OCI-LY3 (cell line): ENCODE measurements around the gene FNDC5.

Source experiments
- H2AFZ ChIP-seq: fragments of 200-600, 300-600 bp; shearing (Covaris generic); 2 replicates; pipeline ENCODE4 v1.6.0; 2014; ENCODE audit warnings: antibody characterized with exemption, low read depth, low read length
- H3K27ac ChIP-seq: fragments of 200-600, 300-600 bp; sonication (generic); 2 replicates; pipeline ENCODE4 v1.5.1; 2014; ENCODE audit warnings: mild to moderate bottlenecking, low read length, moderate library complexity, mixed read lengths
- H3K27me3 ChIP-seq: fragments of 200-600, 300-600 bp; sonication (generic); 2 replicates; pipeline ENCODE4 v1.6.1; 2014; ENCODE audit warnings: low read depth, low read length, mixed read lengths
- H3K36me3 ChIP-seq: fragments of 200-600, 300-600 bp; sonication (generic); replicated peaks from 2 replicates; pipeline ENCODE3; 2014; ENCODE audit warnings: low read depth, low read length, mixed read lengths
- H3K4me1 ChIP-seq: fragments of 300-600, 200-600 bp; sonication (generic); 2 replicates; pipeline ENCODE4 v1.6.1; 2014; ENCODE audit warnings: low read length, mixed read lengths
- H3K4me2 ChIP-seq: fragments of 200-600, 300-600 bp; sonication (generic); 2 replicates; pipeline ENCODE4 v1.6.1; 2014; ENCODE audit warnings: low read length, mixed read lengths
- H3K4me3 ChIP-seq: fragments of 300-600, 200-600 bp; sonication (generic); 2 replicates; pipeline ENCODE4 v1.5.1; 2014; ENCODE audit warnings: antibody characterized with exemption, mild to moderate bottlenecking, low read length, moderate library complexity
- H3K79me2 ChIP-seq: fragments of 300-600, 200-600 bp; shearing (Covaris generic); 2 replicates; pipeline ENCODE4 v1.6.1; 2014; ENCODE audit warnings: mild to moderate bottlenecking, low read length, mixed read lengths
- H3K9ac ChIP-seq: fragments of 300-600, 200-600 bp; shearing (Covaris generic); 2 replicates; pipeline ENCODE4 v1.6.0; 2014; ENCODE audit warnings: mild to moderate bottlenecking, low read length, moderate library complexity
- H3K9me3 ChIP-seq: fragments of 200-600, 300-600 bp; shearing (Covaris generic); 2 replicates; pipeline ENCODE4 v1.6.1; 2014; ENCODE audit warnings: low read length, mixed read lengths; ENCODE audit not compliant: insufficient read depth
- H4K20me1 ChIP-seq: fragments of 200-600, 300-600 bp; sonication (generic); 2 replicates; pipeline ENCODE4 v1.6.1; 2016; ENCODE audit warnings: low read length, mixed read lengths; ENCODE audit not compliant: insufficient read depth
- EZH2phosphoT487 ChIP-seq: fragments of 200-600 bp; shearing (Covaris generic); IDR thresholded peaks from 2 replicates; pipeline ENCODE4 v1.6.1; 2018; ENCODE audit warnings: antibody characterized with exemption, mixed run types, low read depth
- TF ChIP-seq, protein P1 (sequence below): fragments of 200-600, 300-600 bp; sonication (generic); IDR thresholded peaks from 2 replicates; pipeline ENCODE4 v1.5.1; 2014; ENCODE audit warnings: antibody characterized with exemption, low read length, low read depth

The FNDC5 gene

GRCh38 chr1:32870615-32871363 is at the start of gene FNDC5:
TSS of gene FNDC5 (minus strand) at chr1:32870912.
- H3K9me3 ChIP-seq, result no peaks in the 10 kb centered on the region
- no peak within 1 kb of the TSS for H3K9ac ChIP-seq
- H3K27me3 ChIP-seq, result no peaks in the 10 kb centered on the region; the same call in 1 of the 2 replicates
- H3K4me2 ChIP-seq, result no peak within 1 kb of the TSS
- H2AFZ ChIP-seq, result no peak within 1 kb of the TSS
- H4K20me1 ChIP-seq, result no peaks in the 10 kb centered on the region
- H3K4me1 ChIP-seq, result peaks cover 11% of the 10 kb centered on the region
- H3K27ac ChIP-seq, result no peak within 1 kb of the TSS
- H3K36me3 ChIP-seq, result no peaks in the 10 kb centered on the region
- no peaks in the 10 kb centered on the region for H3K79me2 ChIP-seq
- no peak within 1 kb of the TSS for H3K4me3 ChIP-seq
- TF ChIP-seq EZH2phosphoT487, result no peak
- TF ChIP-seq, protein P1, sequence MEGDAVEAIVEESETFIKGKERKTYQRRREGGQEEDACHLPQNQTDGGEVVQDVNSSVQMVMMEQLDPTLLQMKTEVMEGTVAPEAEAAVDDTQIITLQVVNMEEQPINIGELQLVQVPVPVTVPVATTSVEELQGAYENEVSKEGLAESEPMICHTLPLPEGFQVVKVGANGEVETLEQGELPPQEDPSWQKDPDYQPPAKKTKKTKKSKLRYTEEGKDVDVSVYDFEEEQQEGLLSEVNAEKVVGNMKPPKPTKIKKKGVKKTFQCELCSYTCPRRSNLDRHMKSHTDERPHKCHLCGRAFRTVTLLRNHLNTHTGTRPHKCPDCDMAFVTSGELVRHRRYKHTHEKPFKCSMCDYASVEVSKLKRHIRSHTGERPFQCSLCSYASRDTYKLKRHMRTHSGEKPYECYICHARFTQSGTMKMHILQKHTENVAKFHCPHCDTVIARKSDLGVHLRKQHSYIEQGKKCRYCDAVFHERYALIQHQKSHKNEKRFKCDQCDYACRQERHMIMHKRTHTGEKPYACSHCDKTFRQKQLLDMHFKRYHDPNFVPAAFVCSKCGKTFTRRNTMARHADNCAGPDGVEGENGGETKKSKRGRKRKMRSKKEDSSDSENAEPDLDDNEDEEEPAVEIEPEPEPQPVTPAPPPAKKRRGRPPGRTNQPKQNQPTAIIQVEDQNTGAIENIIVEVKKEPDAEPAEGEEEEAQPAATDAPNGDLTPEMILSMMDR, result no peak

- Histone ChIP-seq H3K4me1 (no peaks in the 10 kb centered on the region), H3K27me3 (no peaks in the 10 kb centered on the region), H3K27ac (no peak overlapping the region), H2AFZ (no peak overlapping the region), H3K4me2 (no peak overlapping the region), H3K9me3 (no peaks in the 10 kb centered on the region), H3K4me3 (no peak overlapping the region), H3K36me3 (no peaks in the 10 kb centered on the region), H3K79me2 (no peaks in the 10 kb centered on the region), H4K20me1 (no peaks in the 10 kb centered on the region), H3K9ac (no peak overlapping the region)
- TF ChIP-seq, protein P1, result no peak
- no peak for TF ChIP-seq EZH2phosphoT487
Measured at GRCh38 chr1:32919811-32920733, 49.4 kb upstream of the FNDC5 start.

DNA sequence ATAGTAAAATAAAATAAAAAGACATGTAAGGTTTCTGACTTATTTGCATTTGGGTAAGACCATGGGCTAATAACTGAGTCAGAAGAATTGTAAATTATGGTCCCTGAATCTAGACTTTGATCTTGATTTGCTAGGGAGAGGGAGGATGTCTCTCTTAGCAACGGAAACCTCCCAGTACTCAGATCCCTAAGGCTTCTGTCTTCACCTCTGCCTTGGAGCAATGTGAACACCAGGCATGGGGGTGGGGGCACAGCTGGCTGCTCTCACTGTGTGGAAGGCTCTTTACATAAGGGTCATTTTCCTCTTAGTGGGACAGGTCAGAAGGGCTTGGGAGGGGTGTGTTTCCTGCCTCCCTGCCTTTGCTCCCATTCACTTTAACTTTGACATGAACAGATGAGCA is 47.5 kb upstream of the FNDC5 start:
- Histone ChIP-seq H3K79me2 (no peaks in the 10 kb centered on the region), H2AFZ (no peak overlapping the region), H3K36me3 (no peaks in the 10 kb centered on the region), H3K27me3 (no peaks in the 10 kb centered on the region), H3K9ac (no peak overlapping the region), H3K27ac (no peak overlapping the region), H3K4me1 (no peaks in the 10 kb centered on the region), H3K4me2 (no peak overlapping the region), H3K4me3 (no peak overlapping the region), H3K9me3 (no peaks in the 10 kb centered on the region), H4K20me1 (no peaks in the 10 kb centered on the region)
- TF ChIP-seq, protein P1, result no peak
- no peak for TF ChIP-seq EZH2phosphoT487

DNA sequence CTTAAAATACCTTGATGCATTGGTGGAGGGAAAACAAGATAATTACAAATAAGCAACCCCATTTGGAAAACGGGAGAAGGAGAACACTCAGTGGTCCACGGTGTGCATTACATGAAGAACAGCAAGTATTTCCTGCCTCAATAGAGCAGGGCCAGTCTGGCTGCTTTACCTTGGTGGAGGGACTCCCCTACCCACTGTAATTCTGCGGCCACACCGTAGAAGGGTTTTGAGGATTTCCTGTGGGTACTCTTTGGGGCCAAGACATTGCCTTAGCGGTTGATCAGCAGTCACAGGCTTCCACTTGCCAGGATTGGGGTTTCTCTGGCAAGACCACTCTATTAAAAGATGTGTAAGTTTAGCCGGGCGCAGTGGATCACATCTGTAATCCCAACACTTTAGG is 46.8 kb upstream of the FNDC5 start:
- no peak overlapping the region for H3K4me2 ChIP-seq
- TF ChIP-seq EZH2phosphoT487, result no peak
- TF ChIP-seq, protein P1, result no peak
- H3K4me3 ChIP-seq, result no peak overlapping the region
- H3K9ac ChIP-seq, result no peak overlapping the region
- H3K27me3 ChIP-seq, result no peaks in the 10 kb centered on the region
- H3K9me3 ChIP-seq, result no peaks in the 10 kb centered on the region
- no peaks in the 10 kb centered on the region for H3K4me1 ChIP-seq
- no peak overlapping the region for H2AFZ ChIP-seq
- no peaks in the 10 kb centered on the region for H4K20me1 ChIP-seq
- H3K79me2 ChIP-seq, result no peaks in the 10 kb centered on the region
- no peak overlapping the region for H3K27ac ChIP-seq
- no peaks in the 10 kb centered on the region for H3K36me3 ChIP-seq
